Calu3 (cell line): Measurements from ENCODE around the gene LRP8. TPM values are rescaled to one million over a fixed set of nuclear protein-coding genes. Genes with fewer than 3 reads are reported as not detected.
"Not testable (repeated sequence)": the region's sequence is repeated elsewhere in the genome, so short reads cannot be mapped to it uniquely, and the experiment has no call there.

Experiments
- BruUV-seq: library from RNA; stranded (reverse); fragments of 400-500 nt; replicated peaks from 2 replicates; lab custom pipeline; 2021; lab: Mats Ljungman, UMichigan
- CTCF ChIA-PET: fragments of 300-600 bp; sonication (Branson Sonifier 250); formaldehyde crosslinking; loops from one replicate; lab custom pipeline; 2022; ENCODE audit warnings: antibody characterized with exemption; lab: Charles Lee
- DNase-seq: peaks from one replicate; pipeline ENCODE4 v3.0.0; 2022
- H3K27ac Mint-ChIP-seq: one replicate; pipeline ENCODE4 v1.8.0; 2022; ENCODE audit warnings: mixed read lengths; ENCODE audit not compliant: unreplicated experiment
- H3K27me3 Mint-ChIP-seq: one replicate; pipeline ENCODE4 v1.8.0; 2022; ENCODE audit warnings: mixed read lengths; ENCODE audit not compliant: unreplicated experiment
- H3K36me3 Mint-ChIP-seq: one replicate; pipeline ENCODE4 v1.8.0; 2022; ENCODE audit warnings: mild to moderate bottlenecking, moderate library complexity, mixed read lengths; ENCODE audit not compliant: insufficient read depth, unreplicated experiment
- H3K4me1 Mint-ChIP-seq: one replicate; pipeline ENCODE4 v1.8.0; 2022; ENCODE audit warnings: mild to moderate bottlenecking, low read depth, mixed read lengths; ENCODE audit not compliant: unreplicated experiment
- H3K4me3 Mint-ChIP-seq: one replicate; pipeline ENCODE4 v1.8.0; 2022; ENCODE audit warnings: mild to moderate bottlenecking, low read depth, moderate library complexity, mixed read lengths; ENCODE audit not compliant: unreplicated experiment
- H3K9me3 Mint-ChIP-seq: one replicate; pipeline ENCODE4 v1.8.0; 2022; ENCODE audit warnings: low read depth, mixed read lengths; ENCODE audit not compliant: unreplicated experiment
- intact Hi-C: fragments of 100-400 bp; cut with micrococcal nuclease; formaldehyde crosslinking; loops from one replicate; pipeline ENCODE4 v1.10.0; 2022; ENCODE audit not compliant: unreplicated experiment
- total RNA-seq: library from RNA; stranded (reverse); gene quantifications from 2 replicates; pipeline ENCODE4 v1.2.3, GENCODE V29; 2022
- TF ChIP-seq, protein P1 (sequence below): fragments of 200-600 bp; IDR thresholded peaks from one replicate; pipeline ENCODE4 v1.8.0; 2022; ENCODE audit warnings: antibody characterized with exemption; ENCODE audit not compliant: unreplicated experiment

LRP8 gene
- total RNA-seq, 1 experiment from 2014 or later = 104 TPM

DNA sequence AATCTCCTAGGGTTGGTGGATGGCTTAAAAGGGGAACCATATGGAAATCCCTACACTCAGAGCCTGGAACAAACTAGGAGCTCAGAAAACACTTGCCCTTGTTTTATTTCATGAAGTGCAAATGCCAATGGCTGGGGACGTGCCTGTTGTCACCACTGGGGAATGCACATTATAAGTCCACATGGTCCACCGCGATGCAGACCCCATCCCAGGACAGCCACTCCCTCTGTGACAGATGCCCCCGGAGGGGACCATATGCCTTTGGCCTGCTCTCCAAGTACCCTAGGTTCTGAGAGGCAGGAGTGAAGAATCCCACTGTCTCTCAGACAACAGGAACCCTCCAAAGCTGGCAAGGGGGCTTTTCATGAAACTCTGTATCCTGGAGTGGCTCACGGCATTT lies 42.3 kb downstream of the LRP8 start:
- no peak overlapping the region for H3K4me3 Mint-ChIP-seq
- H3K36me3 Mint-ChIP-seq = peaks cover 28% of the 10 kb centered on the region
- intact Hi-C loops = no loop called here
- H3K27me3 Mint-ChIP-seq = no peaks in the 10 kb centered on the region
- no peaks in the 10 kb centered on the region for H3K4me1 Mint-ChIP-seq
- CTCF ChIA-PET = no interaction called here
- no peak overlapping the region for H3K27ac Mint-ChIP-seq
- no TSS peak for BruUV-seq
- TF ChIP-seq, protein P1, sequence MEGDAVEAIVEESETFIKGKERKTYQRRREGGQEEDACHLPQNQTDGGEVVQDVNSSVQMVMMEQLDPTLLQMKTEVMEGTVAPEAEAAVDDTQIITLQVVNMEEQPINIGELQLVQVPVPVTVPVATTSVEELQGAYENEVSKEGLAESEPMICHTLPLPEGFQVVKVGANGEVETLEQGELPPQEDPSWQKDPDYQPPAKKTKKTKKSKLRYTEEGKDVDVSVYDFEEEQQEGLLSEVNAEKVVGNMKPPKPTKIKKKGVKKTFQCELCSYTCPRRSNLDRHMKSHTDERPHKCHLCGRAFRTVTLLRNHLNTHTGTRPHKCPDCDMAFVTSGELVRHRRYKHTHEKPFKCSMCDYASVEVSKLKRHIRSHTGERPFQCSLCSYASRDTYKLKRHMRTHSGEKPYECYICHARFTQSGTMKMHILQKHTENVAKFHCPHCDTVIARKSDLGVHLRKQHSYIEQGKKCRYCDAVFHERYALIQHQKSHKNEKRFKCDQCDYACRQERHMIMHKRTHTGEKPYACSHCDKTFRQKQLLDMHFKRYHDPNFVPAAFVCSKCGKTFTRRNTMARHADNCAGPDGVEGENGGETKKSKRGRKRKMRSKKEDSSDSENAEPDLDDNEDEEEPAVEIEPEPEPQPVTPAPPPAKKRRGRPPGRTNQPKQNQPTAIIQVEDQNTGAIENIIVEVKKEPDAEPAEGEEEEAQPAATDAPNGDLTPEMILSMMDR = no peak
- no peaks in the 10 kb centered on the region for H3K9me3 Mint-ChIP-seq
- no peak for DNase-seq

DNA sequence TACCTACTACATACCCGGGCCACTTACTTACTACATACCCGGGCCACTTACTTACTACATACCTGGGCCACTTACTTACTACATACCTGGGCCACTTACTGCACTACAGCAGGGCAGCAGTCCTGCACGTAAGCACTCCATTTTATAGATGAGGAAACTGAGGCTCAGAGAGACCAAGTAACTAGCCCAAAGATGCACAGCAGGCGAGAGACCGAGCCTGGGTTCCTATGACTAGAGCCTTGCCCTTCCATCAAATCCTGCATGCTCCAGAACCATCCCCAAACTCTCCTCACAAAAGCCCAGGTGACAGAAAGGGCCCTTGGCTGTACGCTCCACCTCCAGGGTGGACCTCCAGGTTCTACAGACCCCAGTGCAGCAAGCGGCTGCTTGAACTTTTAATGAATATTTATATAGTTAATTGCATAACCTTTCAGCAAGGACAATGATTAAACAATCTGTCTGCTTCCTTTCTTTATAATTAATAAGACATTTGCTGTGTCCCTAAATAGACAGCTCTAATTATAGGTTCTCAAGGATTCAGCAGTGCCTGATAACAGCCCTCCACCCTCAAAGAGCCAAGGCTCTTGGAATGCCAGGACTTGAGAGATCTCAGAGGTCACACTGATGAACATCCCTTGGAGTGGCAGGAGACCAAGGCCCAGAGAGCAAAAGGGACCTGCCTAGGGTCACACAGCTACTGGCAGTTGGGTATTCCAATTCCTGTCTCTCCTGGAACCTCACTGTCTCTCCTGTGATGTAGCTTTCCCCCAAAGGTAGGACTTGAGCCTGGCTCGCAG lies 43.4 kb downstream of the LRP8 start:
- no peaks in the 10 kb centered on the region for H3K4me1 Mint-ChIP-seq
- no peaks in the 10 kb centered on the region for H3K9me3 Mint-ChIP-seq
- intact Hi-C loops = no loop called here
- no TSS peak for BruUV-seq
- peaks cover 31% of the 10 kb centered on the region for H3K36me3 Mint-ChIP-seq
- CTCF ChIA-PET = no interaction called here
- H3K27me3 Mint-ChIP-seq = no peaks in the 10 kb centered on the region
- TF ChIP-seq, protein P1 = no peak
- no peak overlapping the region for H3K27ac Mint-ChIP-seq
- H3K4me3 Mint-ChIP-seq = no peak overlapping the region
- no peak for DNase-seq

DNA sequence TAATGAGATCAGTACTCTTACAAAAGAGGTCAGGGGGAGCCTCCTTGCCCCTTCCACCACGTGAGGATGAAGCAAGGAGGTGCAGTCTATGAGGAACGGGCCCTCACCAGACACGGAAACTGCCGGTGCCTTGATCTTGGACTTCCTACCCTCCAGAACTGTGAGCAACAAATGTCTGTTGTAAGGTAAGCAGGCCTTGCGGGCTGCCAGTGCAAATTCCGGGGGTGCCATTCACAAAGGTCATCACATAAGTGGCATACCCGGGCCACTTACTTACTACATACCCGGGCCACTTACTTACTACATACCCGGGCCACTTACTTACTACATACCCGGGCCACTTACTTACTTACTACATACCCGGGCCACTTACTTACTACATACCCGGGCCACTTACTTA lies 44.7 kb downstream of the LRP8 start:
- H3K4me3 Mint-ChIP-seq, BruUV-seq, H3K27ac Mint-ChIP-seq, DNase-seq, CTCF ChIA-PET, H3K4me1 Mint-ChIP-seq, H3K9me3 Mint-ChIP-seq, H3K27me3 Mint-ChIP-seq, intact Hi-C loops: not testable (repeated sequence)
- H3K36me3 Mint-ChIP-seq = peaks cover 29% of the 10 kb centered on the region

DNA sequence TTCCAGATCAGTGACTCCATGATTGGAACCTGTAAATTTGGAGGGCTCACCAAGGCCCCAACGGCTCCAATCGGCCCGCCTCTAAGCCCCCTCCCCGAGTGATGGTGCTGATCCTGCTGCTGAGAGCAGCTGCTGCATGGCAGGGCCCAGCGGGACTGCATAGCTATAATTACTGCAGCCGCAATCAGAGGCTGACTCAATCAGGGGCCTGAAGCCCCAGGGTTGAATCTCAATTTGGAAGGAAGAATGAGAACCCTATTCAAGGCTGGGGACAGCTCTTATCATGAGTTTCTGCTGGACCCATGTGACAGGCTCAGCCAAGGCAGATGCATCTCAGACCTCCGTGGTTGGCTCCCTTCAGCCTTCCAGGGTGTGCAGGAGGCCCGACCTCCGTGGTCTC lies 46.7 kb downstream of the LRP8 start:
- no peak for DNase-seq
- no TSS peak for BruUV-seq
- CTCF ChIA-PET = no interaction called here
- Mint-ChIP-seq H3K4me1 (no peaks in the 10 kb centered on the region), H3K27ac (no peak overlapping the region), H3K4me3 (no peak overlapping the region), H3K9me3 (no peaks in the 10 kb centered on the region), H3K27me3 (no peaks in the 10 kb centered on the region), H3K36me3 (peaks cover 25% of the 10 kb centered on the region)
- TF ChIP-seq, protein P1 = no peak
- intact Hi-C loops = no loop called here

DNA sequence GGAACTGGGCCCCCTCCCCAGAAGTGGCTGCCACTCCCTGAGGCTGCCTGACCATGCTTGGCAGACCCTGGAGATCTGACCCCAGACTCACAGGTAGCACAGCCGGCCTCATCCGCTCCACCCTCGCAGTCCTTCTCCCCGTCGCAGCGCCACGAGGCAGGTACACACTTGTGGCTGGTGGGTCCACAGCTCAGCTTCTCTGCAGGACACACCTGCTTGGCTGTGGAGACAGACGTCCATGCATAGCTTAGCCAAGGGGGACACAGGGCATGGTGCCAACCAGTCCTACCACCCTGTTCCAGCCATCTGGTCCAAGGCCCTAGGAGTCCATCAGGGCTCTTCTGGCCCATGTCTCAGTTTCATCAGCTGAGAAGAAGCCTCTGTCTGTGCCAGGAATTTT lies 47.4 kb downstream of the LRP8 start:
- H3K27ac Mint-ChIP-seq = no peak overlapping the region
- TF ChIP-seq, protein P1 = no peak
- intact Hi-C loops = no loop called here
- no TSS peak for BruUV-seq
- no peaks in the 10 kb centered on the region for H3K4me1 Mint-ChIP-seq
- H3K4me3 Mint-ChIP-seq = no peak overlapping the region
- H3K36me3 Mint-ChIP-seq = peaks cover 25% of the 10 kb centered on the region
- CTCF ChIA-PET = interaction anchor here (0.7 kb wide), 1 partner anchor 9 kb away, joined by 3 read pairs; no protein-coding TSS in a partner anchor
- no peak for DNase-seq
- no peaks in the 10 kb centered on the region for H3K9me3 Mint-ChIP-seq
- no peaks in the 10 kb centered on the region for H3K27me3 Mint-ChIP-seq
